Activated CD4-positive, alpha-beta T cell treated with anti-CD3 and anti-CD28 coated beads, Interleukin-2, amount 10 ng/mL, durations not matched to agents 24 days and 14 days (primary cell): ENCODE data around the gene XAB2. TPM values are rescaled to one million over a fixed set of nuclear protein-coding genes. Genes with fewer than 3 reads are reported as not detected.

Experiments used
- DNase-seq: peaks from one replicate; pipeline ENCODE4 v3.0.0; 2022
- H3K27ac Mint-ChIP-seq: one replicate; pipeline ENCODE4 v1.8.0; 2022; ENCODE audit warnings: mild to moderate bottlenecking, mixed read lengths
- H3K27me3 Mint-ChIP-seq: one replicate; pipeline ENCODE4 v1.8.0; 2022; ENCODE audit warnings: mixed read lengths
- H3K36me3 Mint-ChIP-seq: one replicate; pipeline ENCODE4 v1.8.0; 2022; ENCODE audit warnings: low read depth, mild to moderate bottlenecking, mixed read lengths
- H3K4me1 Mint-ChIP-seq: one replicate; pipeline ENCODE4 v1.8.0; 2021; ENCODE audit warnings: mixed read lengths
- H3K4me3 Mint-ChIP-seq: one replicate; pipeline ENCODE4 v1.8.0; 2022; ENCODE audit warnings: mild to moderate bottlenecking, moderate library complexity, mixed read lengths
- H3K9me3 Mint-ChIP-seq: one replicate; pipeline ENCODE4 v1.8.0; 2021; ENCODE audit warnings: mixed read lengths
- intact Hi-C: fragments of 100-400 bp; cut with micrococcal nuclease; formaldehyde crosslinking; loops from one replicate; pipeline ENCODE4 v1.15.1; 2023
- total RNA-seq: library from RNA; stranded (reverse); gene quantifications from 2 replicates; pipeline ENCODE4 v1.2.3, GENCODE V29; 2022

XAB2 gene
- total RNA-seq, 1 donor from 2014 or later = 51.6 TPM

GRCh38 chr19:7618348-7618747 is 11.0 kb downstream of the XAB2 start:
- H3K4me1 Mint-ChIP-seq = no peaks in the 10 kb centered on the region
- no peak overlapping the region for H3K27ac Mint-ChIP-seq
- no peaks in the 10 kb centered on the region for H3K27me3 Mint-ChIP-seq
- H3K9me3 Mint-ChIP-seq = no peaks in the 10 kb centered on the region
- H3K4me3 Mint-ChIP-seq = no peak overlapping the region
- no peak for DNase-seq
- intact Hi-C loops = no loop called here
- H3K36me3 Mint-ChIP-seq = peaks cover 22% of the 10 kb centered on the region

GRCh38 chr19:7617735-7618134 is 11.6 kb downstream of the XAB2 start:
- Mint-ChIP-seq H3K36me3 (peaks cover 16% of the 10 kb centered on the region), H3K4me3 (no peak overlapping the region), H3K4me1 (no peaks in the 10 kb centered on the region), H3K27ac (no peak overlapping the region), H3K9me3 (no peaks in the 10 kb centered on the region), H3K27me3 (no peaks in the 10 kb centered on the region)
- DNase-seq = no peak
- intact Hi-C loops = no loop called here

- Mint-ChIP-seq H3K27ac (no peak overlapping the region), H3K4me1 (no peaks in the 10 kb centered on the region), H3K27me3 (no peaks in the 10 kb centered on the region), H3K36me3 (peaks cover 15% of the 10 kb centered on the region), H3K9me3 (no peaks in the 10 kb centered on the region), H3K4me3 (no peak overlapping the region)
- DNase-seq = no peak
- intact Hi-C loops = no loop called here
Observed at GRCh38 chr19:7617172-7617571, 12.2 kb downstream of the XAB2 start.

GRCh38 chr19:7614859-7615741 is 14.2 kb downstream of the XAB2 start:
- intact Hi-C loops = no loop called here
- Mint-ChIP-seq H3K4me1 (no peaks in the 10 kb centered on the region), H3K27ac (no peak overlapping the region), H3K36me3 (peaks cover 6% of the 10 kb centered on the region), H3K9me3 (no peaks in the 10 kb centered on the region), H3K4me3 (no peak overlapping the region), H3K27me3 (no peaks in the 10 kb centered on the region)
- no peak for DNase-seq

DNA sequence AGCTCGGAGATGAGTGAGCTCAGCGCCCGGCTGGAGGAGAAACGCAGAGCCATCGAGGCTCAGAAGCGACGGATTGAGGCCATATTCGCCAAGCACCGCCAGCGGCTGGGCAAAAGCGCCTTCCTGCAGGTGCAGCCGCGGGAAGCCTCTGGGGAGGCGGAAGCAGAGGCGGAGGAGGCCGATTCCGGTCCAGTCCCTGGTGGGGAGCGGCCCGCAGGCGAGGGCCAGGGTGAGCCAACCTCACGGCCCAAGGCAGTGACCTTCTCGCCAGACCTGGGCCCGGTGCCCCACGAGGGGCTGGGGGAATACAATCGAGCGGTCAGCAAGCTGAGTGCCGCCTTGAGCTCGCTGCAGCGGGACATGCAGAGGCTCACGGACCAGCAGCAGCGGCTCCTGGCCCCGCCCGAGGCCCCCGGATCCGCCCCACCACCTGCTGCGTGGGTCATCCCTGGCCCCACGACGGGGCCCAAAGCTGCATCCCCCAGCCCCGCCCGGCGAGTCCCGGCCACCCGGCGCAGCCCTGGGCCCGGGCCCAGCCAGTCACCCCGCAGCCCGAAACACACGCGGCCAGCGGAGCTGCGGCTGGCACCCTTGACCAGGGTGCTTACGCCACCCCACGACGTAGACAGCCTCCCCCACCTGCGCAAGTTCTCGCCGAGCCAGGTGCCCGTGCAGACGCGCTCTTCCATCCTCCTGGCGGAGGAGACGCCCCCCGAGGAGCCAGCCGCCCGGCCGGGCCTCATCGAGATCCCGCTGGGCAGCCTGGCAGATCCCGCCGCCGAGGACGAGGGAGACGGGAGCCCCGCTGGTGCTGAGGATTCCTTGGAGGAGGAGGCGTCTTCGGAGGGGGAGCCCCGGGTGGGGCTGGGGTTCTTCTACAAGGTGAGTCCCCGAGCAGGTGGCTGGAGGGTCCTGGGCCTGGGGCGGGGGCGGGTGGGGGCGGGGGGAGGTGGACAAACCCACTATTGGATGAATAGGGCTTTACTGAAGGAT is 16.8 kb downstream of the XAB2 start:
- no peak for DNase-seq
- no peak overlapping the region for H3K27ac Mint-ChIP-seq
- H3K9me3 Mint-ChIP-seq = no peaks in the 10 kb centered on the region
- no peak overlapping the region for H3K4me3 Mint-ChIP-seq
- no peaks in the 10 kb centered on the region for H3K4me1 Mint-ChIP-seq
- intact Hi-C loops = no loop called here
- H3K27me3 Mint-ChIP-seq = no peaks in the 10 kb centered on the region
- no peaks in the 10 kb centered on the region for H3K36me3 Mint-ChIP-seq

- Mint-ChIP-seq H3K27ac (no peak overlapping the region), H3K4me1 (no peaks in the 10 kb centered on the region), H3K27me3 (no peaks in the 10 kb centered on the region), H3K4me3 (no peak overlapping the region), H3K9me3 (no peaks in the 10 kb centered on the region), H3K36me3 (no peaks in the 10 kb centered on the region)
- intact Hi-C loops = no loop called here
- no peak for DNase-seq
Observed at GRCh38 chr19:7611541-7612279, 17.6 kb downstream of the XAB2 start.

DNA sequence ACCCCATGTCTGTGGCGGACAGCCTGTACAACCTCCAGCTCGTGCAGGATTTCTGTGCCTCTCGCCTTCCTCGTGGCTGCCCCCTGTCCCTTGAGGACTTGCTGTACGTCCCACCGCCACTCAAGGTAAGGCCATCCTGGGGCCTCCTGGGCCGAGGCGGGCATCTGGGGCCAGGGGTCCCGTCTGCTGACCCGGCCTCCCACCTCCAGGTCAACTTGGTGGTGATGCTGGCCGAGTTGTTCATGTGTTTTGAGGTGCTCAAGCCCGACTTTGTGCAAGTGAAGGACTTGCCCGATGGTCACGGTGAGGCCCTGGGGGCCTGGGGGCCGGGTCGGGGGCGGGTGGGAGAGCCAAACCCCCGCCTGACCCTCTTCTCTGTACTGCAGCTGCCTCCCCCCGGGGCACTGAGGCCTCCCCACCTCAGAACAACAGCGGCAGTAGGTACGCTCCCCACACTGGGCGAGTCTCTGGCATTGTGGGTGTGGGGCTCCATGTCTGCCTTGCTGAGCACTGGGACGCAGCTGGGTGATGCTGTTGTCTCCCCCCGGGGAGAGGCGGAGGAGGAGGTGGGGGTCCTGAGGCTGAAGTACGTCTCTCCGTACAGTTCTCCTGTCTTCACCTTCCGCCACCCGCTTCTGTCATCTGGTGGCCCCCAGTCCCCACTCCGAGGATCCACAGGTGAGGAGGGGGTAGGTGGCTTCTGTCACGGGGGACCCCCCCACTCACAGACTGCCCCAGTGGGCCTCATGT is 18.7 kb downstream of the XAB2 start:
- intact Hi-C loops = no loop called here
- Mint-ChIP-seq H3K27me3 (no peaks in the 10 kb centered on the region), H3K4me3 (no peak overlapping the region), H3K27ac (no peak overlapping the region), H3K4me1 (peaks cover 2% of the 10 kb centered on the region), H3K9me3 (no peaks in the 10 kb centered on the region), H3K36me3 (no peaks in the 10 kb centered on the region)
- DNase-seq = no peak

GRCh38 chr19:7607874-7608560 is 21.3 kb downstream of the XAB2 start:
- H3K4me3 Mint-ChIP-seq = no peak overlapping the region
- H3K36me3 Mint-ChIP-seq = no peaks in the 10 kb centered on the region
- H3K27ac Mint-ChIP-seq = no peak overlapping the region
- intact Hi-C loops = no loop called here
- peaks cover 2% of the 10 kb centered on the region for H3K4me1 Mint-ChIP-seq
- no peaks in the 10 kb centered on the region for H3K9me3 Mint-ChIP-seq
- H3K27me3 Mint-ChIP-seq = no peaks in the 10 kb centered on the region
- DNase-seq = no peak

DNA sequence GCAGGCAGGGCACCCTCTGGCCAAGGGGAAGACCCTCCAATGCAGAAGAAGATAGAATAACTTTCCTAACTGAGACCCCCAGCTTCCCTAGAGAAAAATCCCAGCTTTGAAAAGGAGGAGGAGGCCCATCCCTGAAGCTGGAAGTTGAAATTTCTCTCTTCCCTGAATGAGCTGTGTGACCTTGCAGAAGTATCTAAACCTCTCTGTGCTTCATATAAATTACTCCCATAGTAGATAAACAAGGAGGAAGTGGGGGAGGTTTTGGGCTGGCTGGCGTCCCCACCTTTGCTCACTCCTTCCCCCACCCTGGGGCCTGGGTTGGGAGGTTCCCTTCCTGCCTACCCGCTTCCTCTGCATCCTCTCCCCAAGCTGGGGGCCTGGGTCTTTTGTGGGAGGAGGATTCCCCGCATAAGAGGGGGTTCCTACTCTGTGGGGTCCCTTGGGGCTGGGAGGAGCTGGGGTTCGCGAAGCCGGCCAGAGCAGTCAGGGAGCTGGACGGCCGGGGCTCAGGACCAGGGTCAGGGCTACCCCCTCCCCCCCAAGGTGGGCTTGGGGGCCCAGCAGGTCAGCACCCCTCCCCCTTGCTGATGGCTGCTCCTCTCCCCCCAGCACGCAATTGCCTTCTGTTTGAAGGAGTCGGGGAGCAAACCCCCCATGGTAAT is 22.0 kb downstream of the XAB2 start:
- peaks cover under 1% of the 10 kb centered on the region for H3K27me3 Mint-ChIP-seq
- no peak overlapping the region for H3K4me3 Mint-ChIP-seq
- H3K9me3 Mint-ChIP-seq = no peaks in the 10 kb centered on the region
- peaks cover 2% of the 10 kb centered on the region for H3K4me1 Mint-ChIP-seq
- no peak for DNase-seq
- no peak overlapping the region for H3K27ac Mint-ChIP-seq
- intact Hi-C loops = no loop called here
- H3K36me3 Mint-ChIP-seq = no peaks in the 10 kb centered on the region

DNA sequence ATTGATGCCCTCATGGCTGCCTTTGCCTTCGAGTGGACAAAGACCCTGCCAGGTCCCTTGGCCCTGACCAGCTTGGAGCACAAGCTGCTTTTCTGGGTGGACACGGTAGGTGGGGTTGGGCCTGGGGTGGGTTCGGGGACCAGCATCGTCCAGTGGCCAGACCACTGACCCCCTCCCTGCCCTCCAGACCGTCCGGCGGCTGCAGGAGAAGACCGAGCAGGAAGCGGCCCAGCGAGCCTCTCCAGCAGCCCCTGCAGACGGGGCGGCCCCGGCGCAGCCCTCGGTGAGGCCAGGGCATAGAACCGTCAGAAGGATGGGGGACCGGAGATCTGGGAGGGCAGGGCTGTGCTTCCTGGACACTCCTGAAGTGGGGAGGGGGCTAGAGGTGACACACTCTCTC is 23.1 kb downstream of the XAB2 start:
- H3K4me1 Mint-ChIP-seq = peaks cover 2% of the 10 kb centered on the region
- no peak for DNase-seq
- H3K27me3 Mint-ChIP-seq = peaks cover 3% of the 10 kb centered on the region
- intact Hi-C loops = no loop called here
- no peak overlapping the region for H3K27ac Mint-ChIP-seq
- H3K4me3 Mint-ChIP-seq = no peak overlapping the region
- no peaks in the 10 kb centered on the region for H3K9me3 Mint-ChIP-seq
- no peaks in the 10 kb centered on the region for H3K36me3 Mint-ChIP-seq

- intact Hi-C loops = no loop called here
- H3K27me3 Mint-ChIP-seq = peaks cover 3% of the 10 kb centered on the region
- DNase-seq = peak; percentile 78
- peaks cover 2% of the 10 kb centered on the region for H3K36me3 Mint-ChIP-seq
- H3K27ac Mint-ChIP-seq = no peak overlapping the region
- H3K9me3 Mint-ChIP-seq = no peaks in the 10 kb centered on the region
- no peak overlapping the region for H3K4me3 Mint-ChIP-seq
- H3K4me1 Mint-ChIP-seq = peaks cover 4% of the 10 kb centered on the region
Observed at GRCh38 chr19:7605490-7606222, 23.7 kb downstream of the XAB2 start.

- peaks cover 1% of the 10 kb centered on the region for H3K9me3 Mint-ChIP-seq
- H3K4me3 Mint-ChIP-seq = no peak overlapping the region
- intact Hi-C loops = no loop called here
- H3K4me1 Mint-ChIP-seq = peaks cover 4% of the 10 kb centered on the region
- no peak overlapping the region for H3K27ac Mint-ChIP-seq
- peaks cover 2% of the 10 kb centered on the region for H3K36me3 Mint-ChIP-seq
- DNase-seq = no peak
- peaks cover 4% of the 10 kb centered on the region for H3K27me3 Mint-ChIP-seq
Observed at GRCh38 chr19:7603919-7604318, 25.4 kb downstream of the XAB2 start.
